Stimulated activated naive CD4-positive, alpha-beta T cell (primary cell): ENCODE data around the gene LRP3.

Experiments used
- DNase-seq, 6 experiments: peaks; one replicate each; lab custom pipeline; 2025; lab: John Stamatoyannopoulos, UW

LRP3 gene

DNA sequence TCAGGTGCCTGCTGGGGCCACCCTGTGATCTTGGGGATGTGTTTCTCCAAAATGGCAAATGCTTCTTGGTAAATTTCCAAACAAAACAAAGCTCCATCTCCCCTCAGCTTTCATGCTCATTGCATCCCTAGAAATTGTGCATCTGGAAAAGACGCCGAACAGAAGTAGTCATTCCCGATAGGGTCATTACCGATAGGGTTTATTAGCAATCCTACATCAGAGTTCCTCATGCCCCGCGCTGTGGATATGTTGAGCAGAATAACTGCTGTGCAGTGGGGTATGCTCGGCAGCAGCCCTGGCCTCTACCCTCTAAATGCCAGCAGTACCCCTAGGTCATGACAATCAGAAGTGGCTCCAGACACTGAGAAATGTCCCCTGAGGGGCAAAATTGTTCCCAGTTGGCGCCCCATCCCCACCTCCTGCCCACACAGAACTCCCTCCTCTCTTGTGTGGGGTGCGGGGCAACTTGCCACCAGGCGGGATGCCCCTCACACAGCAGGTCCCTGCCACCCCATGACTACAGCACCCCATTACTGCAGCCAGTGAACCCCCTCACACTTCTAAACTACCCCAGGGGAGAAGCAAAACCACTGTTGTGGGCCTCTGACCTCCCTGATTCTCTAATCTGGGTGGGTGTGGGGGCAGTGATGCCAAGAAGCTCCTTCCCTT, 44.5 kb downstream of the LRP3 start:
- DNase-seq, result no peak

DNA sequence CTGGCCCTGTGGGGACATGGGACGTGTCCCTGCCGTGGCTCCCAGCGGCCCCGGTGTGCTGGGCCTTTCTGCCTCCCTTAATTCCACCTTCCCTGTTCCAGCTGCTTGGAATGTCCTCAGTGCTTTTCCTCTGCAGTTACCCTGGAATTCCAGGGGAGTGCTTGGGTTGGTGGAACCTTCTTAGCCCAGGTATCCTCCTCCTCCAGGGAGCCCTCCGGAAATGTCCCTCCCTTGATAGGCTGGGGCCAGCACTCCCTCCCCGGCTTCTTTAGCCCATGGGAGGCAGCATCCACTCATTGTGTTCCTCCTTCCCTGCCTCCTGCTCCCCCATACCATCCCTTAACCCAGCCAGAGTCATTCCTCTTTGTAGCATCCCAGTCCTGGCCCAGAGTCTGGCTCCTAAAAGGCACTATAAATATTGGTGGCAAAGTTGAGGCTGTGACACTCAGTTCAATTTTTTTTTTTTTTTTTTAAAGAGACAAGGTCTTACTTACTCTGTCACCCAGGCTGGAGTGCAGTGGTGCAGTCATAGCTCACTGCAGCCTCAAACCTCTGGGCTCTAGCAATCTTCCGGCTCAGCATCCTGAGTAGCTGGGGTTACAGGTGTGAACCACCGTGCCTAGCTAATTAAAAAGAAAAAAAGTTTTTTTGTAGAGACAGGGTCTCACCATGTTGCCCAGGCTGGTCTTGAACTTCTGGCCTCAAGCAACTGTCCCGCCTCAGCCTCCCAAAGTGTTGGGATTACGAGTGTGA, 45.3 kb downstream of the LRP3 start:
- no peak for DNase-seq

DNA sequence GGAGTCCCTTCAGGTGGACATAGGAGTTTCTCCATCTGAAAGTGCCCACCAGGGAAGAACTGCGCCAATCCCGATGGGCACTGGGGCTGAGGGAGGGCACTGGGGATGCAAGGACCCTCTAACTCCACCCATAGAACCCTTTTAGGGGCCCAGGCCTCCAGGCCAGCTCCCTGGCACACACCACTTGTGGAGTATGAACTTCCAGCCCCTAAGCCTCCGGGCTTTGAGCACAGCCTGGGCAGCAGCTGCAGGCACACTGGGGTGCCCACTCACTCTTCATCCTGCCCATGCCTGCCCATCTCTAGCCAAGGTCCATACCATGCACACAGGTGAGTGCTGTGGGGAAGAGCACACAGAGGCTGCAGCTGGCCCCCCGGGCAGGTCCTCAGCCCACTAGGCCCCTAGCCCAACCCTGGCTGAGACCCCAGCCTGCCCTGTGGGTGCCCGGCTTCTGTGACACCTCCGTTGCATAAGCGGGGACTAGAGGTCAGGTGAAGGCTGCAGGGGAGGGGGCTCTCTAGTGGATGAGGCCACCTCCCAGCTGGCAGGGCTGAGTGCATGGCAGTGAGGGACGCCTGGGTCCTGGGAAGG, 46.1 kb downstream of the LRP3 start:
- DNase-seq, result no peak

DNA sequence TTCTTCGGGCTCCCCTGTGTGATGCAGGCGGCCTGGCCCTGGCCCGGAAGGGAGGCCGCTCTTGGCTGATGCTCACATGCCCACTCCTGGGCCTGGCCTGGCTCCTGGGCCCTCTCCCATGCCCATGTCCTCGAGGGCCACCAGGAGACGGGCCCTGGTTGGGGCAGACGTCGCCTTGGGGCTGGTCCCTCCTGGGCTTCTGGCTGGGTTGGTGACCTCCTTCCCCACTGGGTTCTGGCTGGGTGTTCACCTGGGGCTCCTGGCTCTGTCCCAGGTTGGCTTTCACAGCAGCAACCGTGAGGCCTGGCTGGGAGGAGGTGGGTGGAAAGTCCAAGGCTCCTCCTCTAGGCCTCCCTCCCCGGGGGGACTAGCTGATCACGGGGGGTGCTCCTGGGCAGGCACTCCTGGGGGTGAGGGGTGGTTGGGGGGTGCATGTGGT, 47.0 kb downstream of the LRP3 start:
- DNase-seq, result no peak

DNA sequence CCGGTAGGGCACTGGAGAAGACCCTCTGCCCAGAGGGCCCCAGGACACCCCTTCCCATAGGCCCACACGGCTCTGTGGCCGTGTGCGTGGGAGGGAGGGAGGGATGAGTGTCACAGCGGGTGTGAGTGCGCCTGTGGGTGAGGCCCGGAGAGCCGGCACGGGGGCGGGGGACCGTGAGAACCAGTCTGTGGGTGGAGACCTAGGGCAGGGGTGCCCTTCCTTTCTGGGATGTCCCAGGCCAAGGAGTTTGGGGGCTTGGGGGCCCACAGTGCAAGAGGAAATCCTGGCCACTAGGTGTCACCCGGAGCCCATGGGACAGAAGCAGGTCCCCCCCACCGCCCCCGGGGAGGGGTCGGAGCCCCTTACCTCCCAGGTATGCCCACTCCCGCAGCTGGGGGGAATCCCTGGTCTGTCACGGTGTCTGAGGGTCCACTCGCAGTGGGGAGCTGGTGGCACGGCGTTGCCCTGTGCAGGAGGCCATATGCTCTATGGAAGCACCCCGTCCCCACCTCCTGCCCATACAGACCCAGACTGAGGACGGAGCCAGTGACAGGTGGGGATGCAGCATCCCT, 47.5 kb downstream of the LRP3 start:
- no peak for DNase-seq

DNA sequence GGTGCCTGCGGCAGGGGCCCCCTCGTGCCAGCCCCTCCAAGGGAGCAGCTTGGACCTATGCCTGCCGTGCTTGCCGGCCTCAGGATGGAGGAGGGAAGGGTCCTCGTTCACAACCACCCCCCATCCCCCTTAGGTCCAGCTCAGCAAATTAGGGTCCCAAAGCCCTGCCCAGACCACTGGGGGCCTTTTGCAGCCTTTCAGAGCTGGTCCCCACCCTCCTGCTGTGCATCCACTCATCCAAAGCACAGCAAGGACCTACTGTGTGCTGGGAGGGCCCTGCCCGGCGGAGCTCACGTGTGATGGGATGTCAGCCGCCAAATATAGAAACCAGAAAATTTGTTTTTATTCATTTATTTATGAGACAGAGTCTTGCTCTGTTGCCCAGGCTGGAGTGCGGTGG, 48.0 kb downstream of the LRP3 start:
- DNase-seq, result no peak

DNA sequence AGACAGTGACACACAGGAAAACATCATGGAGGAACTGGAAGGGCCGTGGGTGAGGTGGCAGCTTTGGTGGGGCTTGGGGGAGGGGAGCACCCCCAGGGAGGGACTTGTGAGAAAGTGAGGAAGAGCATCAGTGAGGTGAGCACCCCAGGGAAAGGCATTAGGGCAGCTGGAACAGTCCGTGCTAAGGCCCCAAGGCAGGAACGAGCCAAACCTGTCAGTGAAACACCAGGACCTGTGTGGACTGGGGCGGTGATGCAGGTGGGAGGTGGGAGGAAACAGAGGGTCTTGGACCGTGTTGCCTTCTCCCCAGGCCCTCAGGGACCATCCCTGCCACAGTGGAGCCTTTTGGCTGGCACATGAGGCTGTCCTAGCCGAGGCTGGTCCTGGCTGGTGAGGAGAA, 48.8 kb downstream of the LRP3 start:
- DNase-seq, result no peak

DNA sequence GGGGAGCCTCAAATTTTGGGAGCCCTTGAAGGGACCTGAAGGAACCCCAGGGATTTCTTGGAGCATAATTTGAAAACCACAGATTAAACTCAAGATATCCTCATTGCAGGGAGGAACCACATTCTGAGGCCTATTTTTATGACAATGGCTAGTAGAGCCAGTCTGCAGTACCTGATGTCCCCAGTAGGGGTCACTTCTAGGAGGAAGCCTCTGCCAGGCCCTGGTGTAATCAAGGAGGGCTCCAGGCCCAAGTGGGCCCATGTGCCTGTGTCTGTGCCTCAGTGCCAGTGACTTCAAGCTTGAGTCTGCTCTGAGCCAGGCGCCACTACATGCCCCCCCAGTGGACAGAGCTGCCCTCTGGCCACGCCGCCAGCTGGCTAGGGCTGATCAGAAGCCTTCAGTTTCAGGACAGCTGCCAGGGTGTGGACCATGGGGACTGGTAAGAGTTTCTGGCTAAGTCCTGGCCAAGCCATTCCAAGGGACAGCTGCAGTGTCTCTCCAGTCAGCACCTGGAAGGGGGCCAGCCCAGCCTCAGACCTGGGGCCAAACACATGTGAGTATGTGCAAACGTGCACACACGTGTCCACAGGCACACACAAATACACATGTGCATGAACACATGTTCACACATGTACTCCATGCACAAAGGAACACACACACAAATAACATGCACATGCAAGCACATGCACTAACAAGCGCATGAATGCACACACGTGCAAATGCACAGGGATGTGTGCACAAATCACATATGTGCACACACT, 52.0 kb downstream of the LRP3 start:
- no peak for DNase-seq

DNA sequence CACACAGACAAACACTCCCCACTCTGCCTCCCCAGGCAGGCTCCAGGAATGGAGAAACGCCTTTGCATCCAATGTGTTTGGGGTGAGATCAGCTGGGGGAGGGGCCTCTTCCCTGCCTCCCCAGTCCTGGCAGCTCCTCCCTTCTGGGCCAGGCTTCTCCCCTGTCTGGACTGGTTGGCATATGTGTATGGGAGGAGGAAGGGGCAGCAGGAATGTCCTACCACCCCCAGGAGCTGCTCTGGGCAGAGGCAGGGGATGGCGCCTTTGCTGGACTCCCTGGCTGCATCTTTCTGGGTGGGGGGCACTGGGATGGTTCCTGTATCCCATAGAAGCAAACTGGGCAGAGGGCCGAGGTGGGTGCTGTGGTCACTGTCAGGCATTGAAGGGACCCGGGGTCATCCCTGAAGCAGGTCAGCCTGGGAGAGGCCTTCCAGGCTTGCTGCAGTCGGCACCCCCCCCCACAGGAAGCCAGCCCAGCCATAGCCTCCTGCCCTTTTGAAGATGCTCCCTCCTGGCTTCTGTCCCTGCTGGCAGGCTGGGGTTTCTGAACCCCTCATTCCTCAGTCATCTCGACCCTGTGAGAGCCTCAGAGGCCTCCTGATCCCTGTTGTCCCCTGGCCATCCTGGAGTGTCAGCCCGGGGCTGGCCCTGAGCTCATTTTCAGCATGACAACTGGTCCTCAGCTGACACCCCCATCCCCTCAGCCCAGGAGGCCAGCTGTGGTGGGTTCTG, 52.7 kb downstream of the LRP3 start:
- no peak for DNase-seq

DNA sequence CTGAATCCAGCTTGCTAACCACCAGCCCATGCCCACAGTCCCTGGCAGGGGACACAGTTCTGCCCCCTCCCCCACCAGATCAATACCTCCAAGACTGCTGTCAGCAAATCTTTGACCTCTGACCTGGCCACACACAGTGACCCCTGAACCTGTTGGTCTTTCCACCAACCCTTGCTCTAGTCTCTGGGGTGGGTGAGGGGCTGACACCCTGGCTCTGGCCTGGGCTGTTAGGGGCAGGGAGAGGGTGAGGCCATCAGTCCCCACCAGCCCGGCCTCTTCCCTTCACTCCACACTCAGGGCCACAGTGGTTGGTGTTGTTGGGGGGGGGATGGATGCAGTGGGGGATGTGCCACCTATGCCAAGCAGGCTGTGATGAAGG, 53.3 kb downstream of the LRP3 start:
- DNase-seq, result no peak

DNA sequence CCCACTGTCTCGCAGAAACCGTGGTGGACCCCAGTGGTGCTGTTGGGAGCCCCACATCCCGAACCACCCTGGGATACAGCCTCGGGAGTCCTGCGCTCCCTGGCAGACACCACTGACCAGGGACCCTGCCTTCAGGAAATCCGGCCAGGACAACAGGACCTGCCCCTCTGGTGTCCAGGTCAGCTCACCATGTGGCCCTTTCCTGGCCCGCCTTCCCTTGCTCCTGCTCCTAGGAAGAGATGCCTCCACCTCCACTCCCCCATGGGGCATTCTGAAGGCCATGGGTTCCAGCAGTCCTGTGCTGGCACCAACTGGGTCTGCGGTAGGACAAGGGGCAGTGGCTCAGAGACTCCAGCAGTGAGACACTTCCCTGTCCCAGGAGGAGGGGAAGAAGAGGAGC, 54.0 kb downstream of the LRP3 start:
- DNase-seq, result no peak

DNA sequence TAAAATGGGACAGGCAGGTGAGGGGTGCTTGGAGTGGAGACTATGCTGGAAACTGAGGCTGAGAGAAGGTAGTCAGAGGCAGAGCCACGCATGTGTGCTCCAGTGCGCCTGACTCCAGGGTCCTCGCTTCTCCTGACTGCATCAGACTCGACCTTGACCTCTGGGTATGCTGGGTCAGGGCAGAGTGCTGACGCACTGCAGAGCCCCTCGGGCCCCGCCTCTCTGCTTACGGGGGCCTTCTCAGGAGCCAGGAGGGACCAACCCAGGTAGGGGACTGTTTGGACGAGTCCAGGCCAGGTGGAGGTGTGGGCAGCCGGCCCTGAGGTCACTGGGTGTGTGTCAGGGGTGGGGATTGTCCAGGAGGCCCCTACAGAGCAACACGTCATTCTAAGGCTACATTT, 54.4 kb downstream of the LRP3 start:
- no peak for DNase-seq

DNA sequence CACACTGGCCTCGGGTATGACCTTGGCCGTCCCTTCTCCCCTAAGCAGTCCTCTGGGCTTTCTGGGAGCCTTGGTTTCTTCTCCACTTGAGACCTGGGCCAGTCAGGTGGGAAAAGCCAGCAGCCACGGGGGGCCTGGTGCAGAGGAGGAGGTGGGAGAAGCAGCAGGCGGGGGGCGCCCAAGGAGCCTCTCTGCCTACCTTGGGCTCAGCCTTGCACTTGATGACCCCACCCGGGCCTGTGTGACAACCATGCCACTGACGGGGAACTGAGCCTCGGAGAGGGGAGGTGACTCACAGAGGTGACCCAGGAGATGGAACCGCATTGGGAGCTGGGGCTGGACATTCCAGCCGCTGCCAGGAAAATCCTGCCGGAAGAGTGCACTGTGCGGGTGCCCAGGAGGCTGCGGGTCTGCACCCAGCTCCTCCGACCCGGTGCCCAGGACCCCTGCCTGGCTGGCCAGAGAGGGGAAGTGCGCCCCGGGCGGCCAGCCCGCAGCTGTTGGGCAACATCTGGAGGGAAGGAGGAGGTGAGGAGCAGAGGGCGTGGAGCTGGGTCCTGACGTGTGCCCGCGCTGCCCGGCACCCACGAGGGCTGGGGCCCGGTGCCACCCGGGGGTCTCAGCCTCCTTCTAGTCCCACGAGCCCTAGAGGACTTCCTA, 55.0 kb downstream of the LRP3 start:
- DNase-seq, result no peak

DNA sequence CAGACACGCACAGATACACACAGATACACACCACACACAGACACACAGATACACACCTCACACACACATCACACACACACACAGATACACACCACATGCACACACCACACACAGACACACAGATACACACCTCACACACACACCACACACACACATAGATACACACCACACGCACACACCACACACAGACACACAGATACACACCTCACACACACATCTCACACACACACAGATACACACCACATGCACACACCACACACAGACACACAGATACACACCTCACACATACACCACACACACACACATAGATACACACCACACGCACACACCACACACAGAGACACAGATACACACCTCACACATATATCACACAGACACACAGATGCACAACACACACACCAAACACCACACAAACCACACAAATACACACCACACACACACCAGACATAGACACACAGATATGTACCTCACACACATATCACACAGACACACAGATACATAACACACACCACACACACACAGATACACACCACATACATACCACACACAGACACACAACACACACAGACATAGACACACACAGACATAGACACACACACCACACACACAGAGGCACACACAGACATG, 55.7 kb downstream of the LRP3 start:
- no peak for DNase-seq

DNA sequence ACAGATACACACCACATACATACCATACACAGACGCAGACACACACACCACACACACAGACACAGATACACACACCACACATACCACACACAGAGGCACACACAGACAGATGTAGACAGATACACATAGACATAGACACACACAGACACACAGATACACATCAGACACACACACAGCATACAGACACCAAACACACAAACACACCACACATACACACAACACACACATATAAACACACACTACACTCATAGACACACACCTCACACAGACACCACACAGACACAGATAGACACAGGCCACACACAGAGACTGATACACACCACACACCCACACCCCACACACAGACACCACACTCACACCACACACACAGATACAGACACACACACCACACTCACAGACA, 56.4 kb downstream of the LRP3 start:
- DNase-seq, result no peak

DNA sequence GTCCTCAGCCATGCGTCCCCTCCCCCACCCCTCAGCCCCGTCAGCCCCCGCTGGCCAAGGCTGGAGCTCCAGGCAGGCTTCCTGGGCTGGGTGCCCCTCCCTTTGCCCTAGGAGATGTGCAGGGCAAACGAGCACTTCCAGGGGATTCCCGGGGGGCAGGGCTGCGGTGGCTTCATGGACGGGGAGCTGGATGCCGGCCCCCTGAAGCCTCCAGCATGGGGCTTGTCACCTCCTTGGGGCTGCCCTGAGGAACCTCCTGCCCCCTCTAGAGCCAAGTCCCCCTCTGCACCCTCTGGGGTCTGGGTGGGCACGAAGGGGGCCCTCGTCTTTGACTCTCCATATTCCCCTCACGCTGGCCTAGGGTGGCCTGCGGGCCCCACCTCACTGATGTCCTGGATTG, 56.9 kb downstream of the LRP3 start:
- no peak for DNase-seq

DNA sequence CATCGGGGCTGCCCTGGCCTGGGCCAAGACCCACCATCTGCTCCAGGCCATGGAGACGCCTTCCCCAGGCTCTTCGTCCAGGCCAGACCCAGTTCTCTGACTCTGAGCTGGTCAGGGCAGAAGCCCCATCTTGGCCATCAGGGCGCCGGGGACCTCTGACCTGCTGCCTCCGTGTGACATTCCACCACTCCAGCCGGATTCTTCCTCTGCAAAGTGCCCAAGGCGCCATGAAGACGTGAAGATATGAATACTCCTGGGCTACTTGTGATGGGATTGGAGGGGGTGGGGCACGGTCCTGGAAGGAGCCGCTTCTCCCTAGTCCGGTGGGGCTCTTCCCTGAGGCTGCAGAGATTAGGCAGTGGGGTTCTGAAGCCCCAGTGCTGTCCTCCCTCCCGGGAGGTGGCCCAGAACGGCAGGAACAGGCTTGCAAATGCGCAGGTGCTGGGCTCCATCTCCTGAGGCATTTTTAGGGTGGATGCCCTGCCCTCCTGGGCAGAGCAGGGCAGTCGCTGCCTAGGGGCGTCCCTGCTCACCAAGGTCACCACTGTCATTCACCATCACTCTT, 57.5 kb downstream of the LRP3 start:
- no peak for DNase-seq

DNA sequence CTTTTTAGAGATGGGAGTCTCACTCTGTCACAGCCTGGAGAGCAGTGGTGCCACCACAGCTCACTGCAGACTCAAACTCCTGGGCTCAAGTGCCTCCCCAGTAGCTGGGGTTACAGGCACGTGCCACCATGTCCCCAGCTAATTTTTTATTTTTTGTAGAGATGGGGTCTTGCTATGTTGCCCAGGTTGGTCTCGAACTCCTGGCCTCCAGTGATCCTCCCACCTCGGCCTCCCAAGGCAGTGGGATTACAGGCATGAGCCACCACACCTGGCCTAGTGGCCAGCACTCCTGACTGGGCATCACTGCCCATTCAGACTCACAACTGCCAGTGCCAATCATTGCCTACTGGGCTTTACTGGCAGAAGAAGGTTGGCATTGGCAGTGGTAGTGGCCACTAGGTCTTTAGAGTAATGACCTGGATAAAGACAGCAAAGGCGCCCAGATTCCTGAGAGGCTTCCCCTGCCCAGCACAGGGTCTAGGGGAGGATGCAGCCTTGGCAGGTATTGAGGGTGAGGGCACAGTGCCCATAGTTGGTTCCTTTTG, 58.4 kb downstream of the LRP3 start:
- DNase-seq, result no peak

DNA sequence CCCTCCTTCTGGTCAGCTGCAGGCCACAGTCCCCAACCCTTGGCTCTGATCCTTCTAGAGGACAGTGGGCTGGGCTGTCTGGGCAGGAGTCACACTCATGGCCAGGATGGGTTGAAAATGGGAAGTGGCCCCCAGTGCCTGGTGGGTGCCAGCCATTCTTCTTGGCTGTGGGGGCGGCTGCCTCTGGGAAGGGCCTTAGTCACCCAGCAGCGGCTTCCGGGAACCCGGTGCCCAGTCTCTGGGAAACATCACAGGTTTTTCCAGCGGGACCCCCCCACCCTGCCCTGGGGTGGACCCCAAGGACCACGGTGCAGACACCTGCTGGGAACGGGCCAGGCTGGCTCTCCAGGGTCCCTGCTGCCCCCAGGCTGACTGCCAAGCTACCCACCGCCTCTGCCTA, 58.8 kb downstream of the LRP3 start:
- no peak for DNase-seq

DNA sequence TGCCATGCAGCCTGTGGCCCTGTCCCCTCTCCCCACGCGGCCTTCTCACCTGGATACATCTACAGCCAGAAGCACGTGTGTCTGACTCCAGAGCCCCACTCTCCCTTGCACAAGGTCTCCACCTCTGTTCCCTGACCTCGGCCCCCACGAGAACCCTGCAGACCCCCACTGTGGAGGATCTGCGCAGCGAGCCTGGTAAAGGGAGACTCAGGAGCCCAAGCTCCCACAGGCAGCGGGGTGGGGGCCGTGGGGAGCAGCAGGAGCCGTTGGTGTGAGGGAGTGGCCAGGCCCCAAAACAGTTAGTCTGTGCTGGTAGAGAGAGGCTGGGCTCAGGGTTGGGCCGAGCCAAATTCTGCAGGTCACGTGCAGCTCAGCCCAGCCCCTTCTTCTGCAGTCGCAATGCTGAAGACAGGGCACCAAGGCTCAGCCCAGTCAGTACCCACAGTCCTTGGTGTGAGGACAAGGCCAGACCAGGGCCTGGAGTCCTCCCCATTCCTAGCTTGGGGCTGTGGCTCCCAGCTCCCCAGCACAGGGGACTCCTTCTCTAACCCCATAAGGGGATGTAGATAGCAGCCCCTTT, 60.2 kb downstream of the LRP3 start:
- no peak for DNase-seq
